Uterine smooth muscle cell (primary cell): ENCODE data around the gene TRIM13. TPM values are rescaled to one million over a fixed set of nuclear protein-coding genes. Genes with fewer than 3 reads are reported as not detected.

Experiments
- total RNA-seq: library from RNA; depleted of rRNA; stranded (reverse); fragments of >200 nt; gene quantifications from 2 replicates; pipeline ENCODE4 v1.2.3, GENCODE V29; 2014

TRIM13 gene, protein sequence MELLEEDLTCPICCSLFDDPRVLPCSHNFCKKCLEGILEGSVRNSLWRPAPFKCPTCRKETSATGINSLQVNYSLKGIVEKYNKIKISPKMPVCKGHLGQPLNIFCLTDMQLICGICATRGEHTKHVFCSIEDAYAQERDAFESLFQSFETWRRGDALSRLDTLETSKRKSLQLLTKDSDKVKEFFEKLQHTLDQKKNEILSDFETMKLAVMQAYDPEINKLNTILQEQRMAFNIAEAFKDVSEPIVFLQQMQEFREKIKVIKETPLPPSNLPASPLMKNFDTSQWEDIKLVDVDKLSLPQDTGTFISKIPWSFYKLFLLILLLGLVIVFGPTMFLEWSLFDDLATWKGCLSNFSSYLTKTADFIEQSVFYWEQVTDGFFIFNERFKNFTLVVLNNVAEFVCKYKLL
- 16.5 and 21.4 TPM in 2 replicates for total RNA-seq

DNA sequence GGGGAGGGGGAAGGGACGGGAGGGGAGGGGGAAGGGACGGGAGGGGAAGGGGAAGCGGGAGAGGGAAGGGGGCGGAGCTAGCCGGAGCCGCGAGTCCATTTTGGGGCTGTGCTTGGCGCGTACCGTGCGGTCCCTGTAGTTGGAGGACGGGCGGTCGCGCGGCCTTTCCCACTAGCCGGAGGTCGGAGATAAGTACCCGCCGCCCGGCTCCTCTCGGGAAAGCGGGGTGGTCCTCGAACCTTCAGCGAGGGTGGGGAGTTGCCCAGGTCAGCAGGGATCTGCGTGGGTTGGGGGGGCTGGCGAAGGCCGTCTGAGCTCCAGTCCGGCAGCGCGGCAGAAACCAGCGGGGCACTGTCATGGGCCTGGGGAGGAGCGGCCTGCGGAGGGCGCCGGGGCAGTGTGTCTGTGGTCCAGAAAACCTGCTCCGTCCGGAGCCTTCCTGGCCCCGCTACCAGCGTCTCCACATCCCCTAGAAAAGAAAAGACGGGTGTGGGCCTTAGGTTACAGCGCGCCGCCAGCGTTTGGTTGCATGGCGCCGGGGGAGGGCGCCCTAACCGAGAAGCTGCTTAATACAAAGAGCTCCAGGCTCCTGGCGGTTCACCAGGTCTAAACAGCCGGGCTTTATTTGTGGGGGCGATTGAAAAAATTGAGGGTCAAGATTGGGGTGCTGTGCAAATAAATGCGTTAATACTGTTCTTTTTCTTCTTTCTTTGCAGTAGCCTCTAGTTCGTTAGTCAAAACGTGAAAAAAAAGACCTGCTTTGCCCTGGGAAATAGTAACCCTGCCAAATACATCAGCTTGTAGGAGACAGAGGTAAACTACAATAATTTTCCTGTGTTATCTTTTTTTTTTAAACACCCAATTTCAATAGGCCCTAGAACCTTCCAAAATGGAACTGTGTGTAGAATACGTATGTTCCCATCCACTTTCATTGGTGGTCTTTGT, at the start of gene TRIM13:
Gene TRIM13 (plus strand): TSS at position 92 of the 945 bp plus-strand sequence. CDS start 14,899 bp downstream, outside the sequence.

DNA sequence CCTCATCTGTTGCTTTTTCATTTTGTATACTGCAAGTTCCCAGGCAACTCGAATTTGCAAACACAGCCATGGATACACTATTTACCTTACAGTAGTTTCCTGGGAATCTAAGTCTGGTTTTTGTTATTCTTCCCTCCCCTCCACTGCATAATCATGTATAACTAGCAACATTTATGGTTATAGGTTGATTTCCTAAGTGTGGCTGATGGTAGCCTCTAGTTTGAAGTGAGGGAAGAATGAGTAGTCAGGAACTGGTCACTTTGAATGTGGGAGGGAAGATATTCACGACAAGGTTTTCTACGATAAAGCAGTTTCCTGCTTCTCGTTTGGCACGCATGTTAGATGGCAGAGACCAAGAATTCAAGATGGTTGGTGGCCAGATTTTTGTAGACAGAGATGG, 18.4 kb downstream of the TRIM13 start, which contains the start of gene KCNRG:
Gene KCNRG (plus strand): TSS at position 187 of the 400 bp plus-strand sequence. CDS start 50 bp downstream, at position 237.

Other genes starting within 250 kb of the TRIM13 start
- gene KPNA3, start 204.4 kb upstream of the TRIM13 start, total RNA-seq = 34.9 and 41.3 TPM in 2 replicates
- gene SPRYD7, start 60.7 kb upstream of the TRIM13 start, total RNA-seq = 6.8 and 8.5 TPM in 2 replicates
- 3.0 and 3.4 TPM in 2 replicates for gene KCNRG, start 18.4 kb downstream of the TRIM13 start, total RNA-seq